GM19324 (cell line): ENCODE data around the gene ATP9B.

Experiments
- ATAC-seq: cut with Tn5 transposase; IDR thresholded peaks from one replicate; pipeline ENCODE4 v1.9.1; 2021; ENCODE audit warnings: mild to moderate bottlenecking, moderate library complexity; ENCODE audit not compliant: unreplicated experiment, low FRiP score

The ATP9B gene

GRCh38 chr18:79068937-79069716 is at the start of gene ATP9B:
Gene ATP9B (plus strand): TSS chr18:79069394. CDS start chr18:79069411, 17 bp downstream.
- ATAC-seq, result peak; percentile 95

- ATAC-seq, result no peak
Measured at GRCh38 chr18:79019881-79020280, 49.3 kb upstream of the ATP9B start.

GRCh38 chr18:79022603-79023002 is 46.6 kb upstream of the ATP9B start:
- ATAC-seq, result no peak

- no peak for ATAC-seq
Measured at GRCh38 chr18:79026491-79026890, 42.7 kb upstream of the ATP9B start.

- no peak for ATAC-seq
Measured at GRCh38 chr18:79030680-79031079, 38.5 kb upstream of the ATP9B start.

GRCh38 chr18:79042276-79042675 is 26.9 kb upstream of the ATP9B start:
- no peak for ATAC-seq

GRCh38 chr18:79043288-79043687 is 25.9 kb upstream of the ATP9B start:
- ATAC-seq, result no peak

- no peak for ATAC-seq
Measured at GRCh38 chr18:79046522-79046921, 22.7 kb upstream of the ATP9B start.

GRCh38 chr18:79047556-79048244 is 21.5 kb upstream of the ATP9B start:
- no peak for ATAC-seq

GRCh38 chr18:79048245-79048632 is 21.0 kb upstream of the ATP9B start:
- no peak for ATAC-seq

- no peak for ATAC-seq
Measured at GRCh38 chr18:79049506-79049905, 19.7 kb upstream of the ATP9B start.

- no peak for ATAC-seq
Measured at GRCh38 chr18:79050005-79050404, 19.2 kb upstream of the ATP9B start.

GRCh38 chr18:79056827-79057367 is 12.3 kb upstream of the ATP9B start:
- no peak for ATAC-seq

- peak; percentile 82 for ATAC-seq
Measured at GRCh38 chr18:79058007-79058406, 11.2 kb upstream of the ATP9B start.

- no peak for ATAC-seq
Measured at GRCh38 chr18:79062806-79063205, 6.4 kb upstream of the ATP9B start.

- no peak for ATAC-seq
Measured at GRCh38 chr18:79064228-79064627, 5.0 kb upstream of the ATP9B start.

GRCh38 chr18:79065802-79066201 is 3.4 kb upstream of the ATP9B start:
- ATAC-seq, result no peak

GRCh38 chr18:79067611-79068010 is 1.6 kb upstream of the ATP9B start:
- no peak for ATAC-seq

GRCh38 chr18:79068341-79068936 is 755 bp upstream of the ATP9B start:
- ATAC-seq, result no peak

- no peak for ATAC-seq
Measured at GRCh38 chr18:79069717-79070151, 540 bp downstream of the ATP9B start.

GRCh38 chr18:79070486-79070885 is 1.3 kb downstream of the ATP9B start:
- ATAC-seq, result no peak
